A673 (cell line): ENCODE measurements around the gene TAS1R1.

Experiments
- CTCF ChIP-seq: fragments of 300-800, 200-600 bp; sonication (generic); conservative IDR thresholded peaks from 2 replicates; pipeline ENCODE4 v1.5.1; 2017; ENCODE audit warnings: low read depth, mild to moderate bottlenecking, antibody characterized with exemption, low read length, moderate library complexity, mixed read lengths
- EZH2 ChIP-seq: fragments of 200-600 bp; sonication (generic); IDR thresholded peaks from 2 replicates; pipeline ENCODE4 v1.6.1; 2017; ENCODE audit warnings: borderline replicate concordance, low read depth, mild to moderate bottlenecking, mixed read lengths, antibody characterized with exemption, low read length; ENCODE audit not compliant: poor library complexity, severe bottlenecking

GRCh38 chr1:6570100-6570499, 15.0 kb downstream of the TAS1R1 start:
- no peak for TF ChIP-seq EZH2
- TF ChIP-seq CTCF: no peak
